ENCODE results near the gene RPS27A.
A peak's percentile ranks its signal among the peaks of the same experiment; 100 is the strongest.
"Not testable (repeated sequence)": the region's sequence is repeated elsewhere in the genome, so short reads cannot be mapped to it uniquely, and the experiment has no call there.

RPS27A gene

GRCh38 chr2:55239656-55240222 lies 7.3 kb downstream of the RPS27A start:
- Histone ChIP-seq H3K4me1 (ENCODE audit: control insufficient read depth, insufficient read depth, low read length) (no peaks in the 10 kb centered on the region), H3K9me3 (ENCODE audit: control insufficient read depth, insufficient read depth, low read length) (no peaks in the 10 kb centered on the region), H3K27ac (ENCODE audit: low read depth, low read length) (no peak overlapping the region), H3K36me3 (ENCODE audit: control insufficient read depth, insufficient read depth, low read length) (peaks cover 79% of the 10 kb centered on the region), H3K4me3 (ENCODE audit: low read depth, low read length) (no peak overlapping the region), H3K9ac (ENCODE audit: low read depth, low read length) (no peak overlapping the region), H3K27me3 (ENCODE audit: control insufficient read depth, insufficient read depth, low read length) (no peaks in the 10 kb centered on the region)

- peaks cover 78% of the 10 kb centered on the region for H3K36me3 ChIP-seq (ENCODE audit: control insufficient read depth, insufficient read depth, low read length)
- not testable (repeated sequence) for H3K9me3 ChIP-seq (ENCODE audit: control insufficient read depth, insufficient read depth, low read length); H3K27me3 ChIP-seq (ENCODE audit: control insufficient read depth, insufficient read depth, low read length); H3K4me1 ChIP-seq (ENCODE audit: control insufficient read depth, insufficient read depth, low read length); H3K9ac ChIP-seq (ENCODE audit: low read depth, low read length); H3K27ac ChIP-seq (ENCODE audit: low read depth, low read length); H3K4me3 ChIP-seq (ENCODE audit: low read depth, low read length)
These were observed 9.1 kb downstream of the RPS27A start for GRCh38 chr2:55241582-55241981.

- Histone ChIP-seq H3K27me3 (ENCODE audit: control insufficient read depth, insufficient read depth, low read length) (no peaks in the 10 kb centered on the region), H3K36me3 (ENCODE audit: control insufficient read depth, insufficient read depth, low read length) (peaks cover 79% of the 10 kb centered on the region), H3K9ac (ENCODE audit: low read depth, low read length) (no peak overlapping the region), H3K4me1 (ENCODE audit: control insufficient read depth, insufficient read depth, low read length) (no peaks in the 10 kb centered on the region), H3K9me3 (ENCODE audit: control insufficient read depth, insufficient read depth, low read length) (no peaks in the 10 kb centered on the region), H3K4me3 (ENCODE audit: low read depth, low read length) (no peak overlapping the region), H3K27ac (ENCODE audit: low read depth, low read length) (no peak overlapping the region)
These were observed 10.1 kb downstream of the RPS27A start for GRCh38 chr2:55242617-55243016.

- Histone ChIP-seq H3K4me3 (ENCODE audit: low read depth, low read length) (no peak overlapping the region), H3K9ac (ENCODE audit: low read depth, low read length) (no peak overlapping the region), H3K27me3 (ENCODE audit: control insufficient read depth, insufficient read depth, low read length) (no peaks in the 10 kb centered on the region), H3K36me3 (ENCODE audit: control insufficient read depth, insufficient read depth, low read length) (peaks cover 83% of the 10 kb centered on the region), H3K4me1 (ENCODE audit: control insufficient read depth, insufficient read depth, low read length) (no peaks in the 10 kb centered on the region), H3K9me3 (ENCODE audit: control insufficient read depth, insufficient read depth, low read length) (no peaks in the 10 kb centered on the region), H3K27ac (ENCODE audit: low read depth, low read length) (no peak overlapping the region)
These were observed 12.9 kb downstream of the RPS27A start for GRCh38 chr2:55245411-55245810.

- Histone ChIP-seq H3K27ac (ENCODE audit: low read depth, low read length) (no peak overlapping the region), H3K27me3 (ENCODE audit: control insufficient read depth, insufficient read depth, low read length) (no peaks in the 10 kb centered on the region), H3K4me3 (ENCODE audit: low read depth, low read length) (no peak overlapping the region), H3K9ac (ENCODE audit: low read depth, low read length) (no peak overlapping the region), H3K36me3 (ENCODE audit: control insufficient read depth, insufficient read depth, low read length) (peaks cover 83% of the 10 kb centered on the region), H3K9me3 (ENCODE audit: control insufficient read depth, insufficient read depth, low read length) (no peaks in the 10 kb centered on the region), H3K4me1 (ENCODE audit: control insufficient read depth, insufficient read depth, low read length) (no peaks in the 10 kb centered on the region)
These were observed 14.5 kb downstream of the RPS27A start for GRCh38 chr2:55247025-55247424.

- no peaks in the 10 kb centered on the region for H3K4me1 ChIP-seq (ENCODE audit: control insufficient read depth, insufficient read depth, low read length)
- H3K36me3 ChIP-seq (ENCODE audit: control insufficient read depth, insufficient read depth, low read length), result peaks cover 68% of the 10 kb centered on the region
- H3K9ac ChIP-seq (ENCODE audit: low read depth, low read length), result no peak overlapping the region
- no peaks in the 10 kb centered on the region for H3K9me3 ChIP-seq (ENCODE audit: control insufficient read depth, insufficient read depth, low read length)
- H3K27ac ChIP-seq (ENCODE audit: low read depth, low read length), result no peak overlapping the region
- no peak overlapping the region for H3K4me3 ChIP-seq (ENCODE audit: low read depth, low read length)
- no peaks in the 10 kb centered on the region for H3K27me3 ChIP-seq (ENCODE audit: control insufficient read depth, insufficient read depth, low read length)
These were observed 20.3 kb downstream of the RPS27A start for GRCh38 chr2:55252832-55253231.

- H3K9me3 ChIP-seq (ENCODE audit: control insufficient read depth, insufficient read depth, low read length); H3K27me3 ChIP-seq (ENCODE audit: control insufficient read depth, insufficient read depth, low read length); H3K9ac ChIP-seq (ENCODE audit: low read depth, low read length); H3K27ac ChIP-seq (ENCODE audit: low read depth, low read length); H3K4me3 ChIP-seq (ENCODE audit: low read depth, low read length); H3K4me1 ChIP-seq (ENCODE audit: control insufficient read depth, insufficient read depth, low read length): not testable (repeated sequence)
- H3K36me3 ChIP-seq (ENCODE audit: control insufficient read depth, insufficient read depth, low read length), result peaks cover 69% of the 10 kb centered on the region
These were observed 27.1 kb downstream of the RPS27A start for GRCh38 chr2:55259586-55259985.

- H3K9me3 ChIP-seq (ENCODE audit: control insufficient read depth, insufficient read depth, low read length), result no peaks in the 10 kb centered on the region
- no peaks in the 10 kb centered on the region for H3K27me3 ChIP-seq (ENCODE audit: control insufficient read depth, insufficient read depth, low read length)
- peaks cover 36% of the 10 kb centered on the region for H3K36me3 ChIP-seq (ENCODE audit: control insufficient read depth, insufficient read depth, low read length)
- H3K27ac ChIP-seq (ENCODE audit: low read depth, low read length), result peak overlapping the region; percentile 90
- H3K9ac ChIP-seq (ENCODE audit: low read depth, low read length), result peak overlapping the region; percentile 93
- H3K4me1 ChIP-seq (ENCODE audit: control insufficient read depth, insufficient read depth, low read length), result peaks cover 6% of the 10 kb centered on the region
- H3K4me3 ChIP-seq (ENCODE audit: low read depth, low read length), result peak overlapping the region; percentile 99
These were observed 35.9 kb downstream of the RPS27A start for GRCh38 chr2:55268288-55268906.

- Histone ChIP-seq H3K27ac (ENCODE audit: low read depth, low read length) (peak within 1 kb of the TSS; percentile 90), H3K27me3 (ENCODE audit: control insufficient read depth, insufficient read depth, low read length) (no peaks in the 10 kb centered on the region), H3K9me3 (ENCODE audit: control insufficient read depth, insufficient read depth, low read length) (no peaks in the 10 kb centered on the region), H3K36me3 (ENCODE audit: control insufficient read depth, insufficient read depth, low read length) (peaks cover 30% of the 10 kb centered on the region), H3K4me1 (ENCODE audit: control insufficient read depth, insufficient read depth, low read length) (peaks cover 6% of the 10 kb centered on the region), H3K4me3 (ENCODE audit: low read depth, low read length) (peak within 1 kb of the TSS; percentile 99), H3K9ac (ENCODE audit: low read depth, low read length) (peak within 1 kb of the TSS; percentile 93)
These were observed 36.6 kb downstream of the RPS27A start, which contains the start of gene MTIF2 for GRCh38 chr2:55268907-55269644. TSS of gene MTIF2 (minus strand) at chr2:55269231. CDS start at chr2:55263858, 5,373 bp downstream.

GRCh38 chr2:55269645-55269990 lies 37.1 kb downstream of the RPS27A start:
- Histone ChIP-seq H3K27ac (ENCODE audit: low read depth, low read length) (peak overlapping the region; percentile 58), H3K4me3 (ENCODE audit: low read depth, low read length) (peak overlapping the region; percentile 99), H3K27me3 (ENCODE audit: control insufficient read depth, insufficient read depth, low read length) (no peaks in the 10 kb centered on the region), H3K9ac (ENCODE audit: low read depth, low read length) (peak overlapping the region; percentile 93), H3K9me3 (ENCODE audit: control insufficient read depth, insufficient read depth, low read length) (no peaks in the 10 kb centered on the region), H3K4me1 (ENCODE audit: control insufficient read depth, insufficient read depth, low read length) (peaks cover 6% of the 10 kb centered on the region), H3K36me3 (ENCODE audit: control insufficient read depth, insufficient read depth, low read length) (peaks cover 24% of the 10 kb centered on the region)

- not testable (repeated sequence) for H3K27ac ChIP-seq (ENCODE audit: low read depth, low read length); H3K27me3 ChIP-seq (ENCODE audit: control insufficient read depth, insufficient read depth, low read length); H3K9me3 ChIP-seq (ENCODE audit: control insufficient read depth, insufficient read depth, low read length)
These were observed 41.9 kb downstream of the RPS27A start for GRCh38 chr2:55274346-55274745.

More at GRCh38 chr2:55274346-55274745, 41.9 kb downstream of the RPS27A start:
- H3K4me3 ChIP-seq (ENCODE audit: low read depth, low read length); H3K9ac ChIP-seq (ENCODE audit: low read depth, low read length); H3K36me3 ChIP-seq (ENCODE audit: control insufficient read depth, insufficient read depth, low read length): not testable (repeated sequence)
- peaks cover 21% of the 10 kb centered on the region for H3K4me1 ChIP-seq (ENCODE audit: control insufficient read depth, insufficient read depth, low read length)

All from HUES48 (cell line).